ENCODE results near the gene GOLGA8N.

The GOLGA8N gene

DNA sequence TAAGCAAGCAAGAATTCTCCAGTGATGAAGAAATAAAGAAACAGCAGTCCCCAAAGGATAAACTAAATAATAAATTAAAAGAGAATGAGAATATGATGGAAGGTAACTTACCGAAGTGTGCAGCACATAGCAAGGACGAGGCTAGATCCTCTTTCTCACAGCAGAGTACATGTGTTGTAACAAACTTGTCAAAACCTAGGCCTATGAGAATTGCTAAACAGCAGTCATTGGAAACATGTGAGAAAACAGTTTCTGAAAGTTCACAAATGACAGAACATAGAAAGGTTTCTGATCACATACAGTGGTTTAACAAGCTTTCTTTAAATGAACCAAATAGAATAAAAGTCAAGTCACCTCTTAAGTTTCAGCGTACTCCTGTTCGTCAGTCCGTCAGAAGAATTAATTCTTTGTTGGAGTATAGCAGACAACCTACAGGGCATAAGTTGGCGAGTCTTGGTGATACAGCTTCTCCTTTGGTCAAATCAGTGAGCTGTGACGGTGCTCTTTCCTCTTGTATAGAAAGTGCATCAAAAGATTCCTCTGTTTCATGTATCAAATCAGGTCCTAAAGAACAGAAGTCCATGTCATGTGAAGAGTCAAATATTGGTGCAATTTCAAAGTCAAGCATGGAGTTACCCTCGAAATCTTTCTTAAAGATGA, 43.8 kb downstream of the GOLGA8N start:
- no peak for DNase-seq (ENCODE audit: extremely low read depth, low read depth)
- TF ChIP-seq, protein P1, sequence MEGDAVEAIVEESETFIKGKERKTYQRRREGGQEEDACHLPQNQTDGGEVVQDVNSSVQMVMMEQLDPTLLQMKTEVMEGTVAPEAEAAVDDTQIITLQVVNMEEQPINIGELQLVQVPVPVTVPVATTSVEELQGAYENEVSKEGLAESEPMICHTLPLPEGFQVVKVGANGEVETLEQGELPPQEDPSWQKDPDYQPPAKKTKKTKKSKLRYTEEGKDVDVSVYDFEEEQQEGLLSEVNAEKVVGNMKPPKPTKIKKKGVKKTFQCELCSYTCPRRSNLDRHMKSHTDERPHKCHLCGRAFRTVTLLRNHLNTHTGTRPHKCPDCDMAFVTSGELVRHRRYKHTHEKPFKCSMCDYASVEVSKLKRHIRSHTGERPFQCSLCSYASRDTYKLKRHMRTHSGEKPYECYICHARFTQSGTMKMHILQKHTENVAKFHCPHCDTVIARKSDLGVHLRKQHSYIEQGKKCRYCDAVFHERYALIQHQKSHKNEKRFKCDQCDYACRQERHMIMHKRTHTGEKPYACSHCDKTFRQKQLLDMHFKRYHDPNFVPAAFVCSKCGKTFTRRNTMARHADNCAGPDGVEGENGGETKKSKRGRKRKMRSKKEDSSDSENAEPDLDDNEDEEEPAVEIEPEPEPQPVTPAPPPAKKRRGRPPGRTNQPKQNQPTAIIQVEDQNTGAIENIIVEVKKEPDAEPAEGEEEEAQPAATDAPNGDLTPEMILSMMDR (IDR thresholded peaks at IDR 0.05; ENCODE audit: low read depth, low read length), result no peak

DNA sequence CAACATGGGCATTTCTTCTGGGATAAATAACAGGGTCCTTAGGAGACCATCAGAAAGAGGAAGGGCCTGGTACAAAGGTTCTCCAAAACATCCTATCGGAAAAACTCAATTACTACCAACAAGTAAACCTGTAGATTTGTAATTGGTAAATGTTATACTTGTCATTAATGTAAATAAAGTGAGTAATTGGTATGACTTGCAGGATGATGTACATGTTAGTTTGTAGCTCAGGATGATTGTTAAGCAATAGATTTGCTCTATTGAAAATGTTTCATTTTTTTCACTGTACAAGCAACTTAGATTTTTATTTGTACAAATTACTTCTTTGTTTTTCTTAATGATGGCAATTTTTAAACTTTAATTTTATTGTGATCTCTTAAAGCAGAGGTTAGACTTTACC, 44.4 kb downstream of the GOLGA8N start:
- DNase-seq (ENCODE audit: extremely low read depth, low read depth), result no peak
- TF ChIP-seq, protein P1 (IDR thresholded peaks at IDR 0.05; ENCODE audit: low read depth, low read length), result no peak

DNA sequence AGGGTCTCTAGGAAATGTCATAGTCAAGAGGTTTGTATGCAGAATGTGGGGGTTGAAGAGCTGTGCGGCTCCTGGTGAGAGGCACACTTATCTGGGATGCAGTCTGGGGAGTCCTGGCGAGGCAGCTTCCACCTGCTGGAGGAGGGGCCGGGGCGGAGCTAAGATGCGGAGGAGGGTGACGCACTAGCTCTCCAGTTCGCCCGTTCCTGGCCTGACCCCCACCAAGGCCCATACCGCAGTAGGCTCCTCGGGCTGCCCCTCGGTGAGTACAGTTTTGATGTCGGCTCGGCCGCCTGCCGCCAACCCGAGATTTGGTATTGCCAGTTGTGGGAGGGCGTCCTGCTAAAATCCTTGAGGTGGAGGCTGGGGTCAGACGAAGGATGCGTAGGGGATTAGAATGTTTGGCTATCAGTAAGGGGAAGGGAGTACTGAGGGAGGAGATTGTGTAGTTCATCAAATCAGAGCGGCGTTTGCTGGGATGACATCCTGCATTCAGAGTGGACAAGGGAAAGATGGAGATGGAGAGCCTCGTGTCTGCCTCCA, 48.3 kb downstream of the GOLGA8N start, which contains the start of gene SCG5:
Gene SCG5, plus strand, starts transcription at position 194 of the 543 bp plus-strand sequence. CDS start 1,883 bp downstream, outside the sequence.
- DNase-seq (ENCODE audit: extremely low read depth, low read depth), result no peak
- TF ChIP-seq, protein P1 (IDR thresholded peaks at IDR 0.05; ENCODE audit: low read depth, low read length), result no peak

DNA sequence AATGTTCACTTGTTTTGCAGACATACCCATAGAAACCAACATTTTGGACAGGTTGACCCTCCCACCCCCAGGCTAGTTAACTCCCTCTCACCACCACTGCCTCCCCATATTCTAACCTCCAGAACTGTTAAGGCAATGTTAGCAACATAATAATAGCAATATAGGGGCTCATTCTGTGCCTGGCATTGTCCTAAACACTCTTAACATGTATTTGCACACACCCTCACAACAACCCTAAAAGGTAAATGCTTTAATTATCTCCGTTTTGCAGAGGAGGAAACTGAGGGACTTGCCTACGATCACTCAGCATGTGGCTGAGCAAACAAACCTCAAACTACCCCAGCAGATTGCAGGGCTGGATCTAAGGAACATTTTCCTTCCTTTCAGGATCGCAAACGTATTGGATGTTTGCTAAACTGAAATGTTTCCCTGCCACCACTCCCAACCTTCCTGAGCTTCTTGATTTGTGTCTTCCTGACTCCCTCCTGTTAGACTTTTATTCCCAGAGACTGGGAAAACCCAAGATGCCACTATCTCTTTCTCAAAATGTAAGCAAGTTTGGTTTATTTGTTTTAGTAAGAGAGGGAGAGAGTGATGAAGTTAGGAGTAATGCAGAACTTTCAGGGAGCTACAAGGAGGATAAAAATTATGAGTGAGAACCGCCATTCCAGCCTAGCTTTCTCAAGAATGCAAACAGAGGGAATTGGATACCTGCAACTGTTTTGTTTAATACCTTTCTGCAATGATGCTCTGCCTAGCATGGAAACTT, 49.6 kb downstream of the GOLGA8N start:
- TF ChIP-seq, protein P1 (IDR thresholded peaks at IDR 0.05; ENCODE audit: low read depth, low read length), result no peak
- no peak for DNase-seq (ENCODE audit: extremely low read depth, low read depth)

DNA sequence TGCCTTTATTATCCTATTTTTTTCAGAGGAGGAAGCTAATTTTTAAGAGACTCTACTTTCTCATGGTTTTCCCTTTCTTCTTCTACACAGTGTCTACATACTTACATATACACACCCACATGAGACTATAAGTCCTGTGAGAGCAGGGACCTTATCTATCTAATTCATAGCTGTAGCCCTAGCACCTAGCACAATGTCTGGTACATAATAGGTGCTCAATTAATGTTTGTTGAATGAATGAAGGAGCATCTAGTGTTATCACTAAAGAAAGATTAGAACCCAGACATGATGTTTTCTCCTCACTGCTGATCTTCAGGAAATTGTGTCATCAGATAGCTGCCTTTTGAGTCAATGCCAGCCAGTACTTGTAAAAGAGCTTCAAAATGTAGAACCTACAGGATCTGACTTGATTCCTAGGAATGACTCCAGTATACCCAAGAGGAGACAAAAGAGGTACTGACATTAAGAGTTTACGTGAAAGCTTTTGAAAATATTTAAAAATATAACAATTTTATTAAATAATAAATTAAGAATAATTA, 50.7 kb downstream of the GOLGA8N start:
- TF ChIP-seq, protein P1 (IDR thresholded peaks at IDR 0.05; ENCODE audit: low read depth, low read length), result no peak
- DNase-seq (ENCODE audit: extremely low read depth, low read depth), result no peak

DNA sequence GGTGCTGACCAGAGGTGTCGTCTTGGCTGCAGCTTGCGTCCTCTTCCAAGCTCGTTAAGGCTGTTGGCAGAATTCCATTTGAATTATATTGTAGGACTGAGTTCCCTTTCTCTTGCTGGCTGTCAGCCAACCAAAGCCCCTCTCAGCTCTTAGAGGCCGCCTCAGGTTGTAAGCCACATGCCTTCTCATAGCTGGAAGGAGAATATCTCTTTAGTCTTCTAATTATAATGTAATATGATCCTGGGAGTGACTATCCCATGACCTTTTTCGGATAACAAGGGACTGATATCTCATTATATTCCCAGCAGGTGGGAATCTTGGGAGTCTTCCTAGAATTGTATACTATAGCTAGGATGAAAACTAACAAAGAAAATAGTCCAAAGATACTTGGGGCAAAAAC, 53.0 kb downstream of the GOLGA8N start:
- TF ChIP-seq, protein P1 (IDR thresholded peaks at IDR 0.05; ENCODE audit: low read depth, low read length), result no peak
- no peak for DNase-seq (ENCODE audit: extremely low read depth, low read depth)

DNA sequence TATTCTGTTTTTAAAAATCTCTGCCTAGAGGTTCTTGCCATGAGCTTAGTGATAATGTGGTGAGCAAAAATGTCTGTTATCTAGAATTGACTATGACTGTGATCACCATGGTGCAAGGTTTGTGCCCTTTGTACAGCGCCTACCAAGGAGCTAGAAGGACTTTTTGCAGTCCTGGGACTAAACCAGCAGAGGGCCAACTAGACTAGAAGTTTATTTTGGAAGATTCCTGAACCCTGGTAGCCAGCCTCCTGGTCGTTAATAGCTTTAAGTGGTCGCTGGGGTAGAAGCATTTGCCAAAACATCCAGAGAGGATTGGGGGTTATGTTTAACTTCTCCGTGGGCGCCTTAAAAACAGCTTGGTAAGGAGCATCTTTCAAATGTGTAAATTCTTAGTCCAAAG, 56.1 kb downstream of the GOLGA8N start:
- TF ChIP-seq, protein P1 (IDR thresholded peaks at IDR 0.05; ENCODE audit: low read depth, low read length), result peak; percentile 47
- DNase-seq (ENCODE audit: extremely low read depth, low read depth), result no peak

Data from AG09319 (cell line).